IMR-90 (cell line): ENCODE measurements around the gene TMEM144. TPM values are rescaled to one million over a fixed set of nuclear protein-coding genes. Genes with fewer than 3 reads are reported as not detected.

Source experiments
- ATAC-seq: fragments of 200-7000 bp; cut with Tn5 transposase; 2 replicates; pipeline ENCODE4 v1.9.1; 2020; ENCODE audit warnings: low read depth, mild to moderate bottlenecking, moderate library complexity
- BruUV-seq: library from RNA; stranded (reverse); fragments of 400-500 nt; replicated peaks from 2 replicates; lab custom pipeline; 2021; lab: Mats Ljungman, UMichigan
- CTCF ChIA-PET: fragments of 300-600 bp; formaldehyde crosslinking; extraction: SDS; loops from one replicate; lab custom pipeline; 2021; ENCODE audit warnings: antibody characterized with exemption; lab: Yijun Ruan, JAX
- POLR2A ChIA-PET: fragments of 300-600 bp; sonication (Branson Sonifier 250); formaldehyde crosslinking; loops from one replicate; lab custom pipeline; 2022; ENCODE audit warnings: antibody characterized with exemption; ENCODE audit not compliant: unreplicated experiment; lab: Charles Lee
- DNase-seq: peaks from one replicate; pipeline ENCODE4 v3.0.0; 2013
- H2AFZ ChIP-seq: replicated peaks from 2 replicates; pipeline ENCODE3; 2013; ENCODE audit warnings: low read length, mild to moderate bottlenecking; ENCODE audit not compliant: poor library complexity
- H2AK5ac ChIP-seq: 2 replicates; pipeline ENCODE4 v1.6.1; 2013; ENCODE audit warnings: low read depth, low read length, inconsistent platforms
- H2AK9ac ChIP-seq: replicated peaks from 2 replicates; pipeline ENCODE3; 2013; ENCODE audit warnings: mild to moderate bottlenecking, low read depth, low read length, moderate library complexity; ENCODE audit not compliant: poor library complexity
- H2BK120ac ChIP-seq: 2 replicates; pipeline ENCODE4 v1.6.1; 2013; ENCODE audit warnings: low read depth, low read length, inconsistent platforms
- H2BK15ac ChIP-seq: 3 replicates; pipeline ENCODE4 v1.6.1; 2013; ENCODE audit warnings: low read depth, low read length, inconsistent platforms
- H2BK20ac ChIP-seq: 2 replicates; pipeline ENCODE4 v1.6.1; 2013; ENCODE audit warnings: low read depth, mild to moderate bottlenecking, inconsistent platforms, low read length, moderate library complexity
- H2BK5ac ChIP-seq: 2 replicates; pipeline ENCODE4 v1.6.1; 2013; ENCODE audit warnings: mild to moderate bottlenecking, low read depth, low read length, inconsistent platforms; ENCODE audit not compliant: poor library complexity, severe bottlenecking
- H3K14ac ChIP-seq: replicated peaks from 2 replicates; pipeline ENCODE4 v1.6.1; 2013; ENCODE audit warnings: low read depth, low read length, inconsistent platforms
- H3K18ac ChIP-seq: 2 replicates; pipeline ENCODE4 v1.6.1; 2013; ENCODE audit warnings: low read depth, low read length, control low read depth
- H3K23ac ChIP-seq: 2 replicates; pipeline ENCODE4 v1.6.1; 2013; ENCODE audit warnings: low read depth, low read length, inconsistent platforms
- H3K27ac ChIP-seq: 2 replicates; pipeline ENCODE4 v1.5.1; 2013; ENCODE audit warnings: mild to moderate bottlenecking, control low read depth, low read length; ENCODE audit not compliant: insufficient read depth
- H3K27me3 ChIP-seq: 2 replicates; pipeline ENCODE4 v1.6.1; 2013; ENCODE audit warnings: low read length; ENCODE audit not compliant: control insufficient read depth, insufficient read depth
- H3K36me3 ChIP-seq: 2 replicates; pipeline ENCODE4 v1.6.1; 2013; ENCODE audit warnings: low read length, mixed read lengths; ENCODE audit not compliant: control insufficient read depth, insufficient read depth
- H3K4ac ChIP-seq: 2 replicates; pipeline ENCODE4 v1.6.1; 2013; ENCODE audit warnings: low read depth, low read length, inconsistent platforms
- H3K4me1 ChIP-seq: 2 replicates; pipeline ENCODE4 v1.6.1; 2013; ENCODE audit warnings: low read length, mixed read lengths; ENCODE audit not compliant: control insufficient read depth, insufficient read depth
- H3K4me2 ChIP-seq: 2 replicates; pipeline ENCODE4 v1.6.1; 2013; ENCODE audit warnings: low read depth, mild to moderate bottlenecking, control low read depth, low read length, moderate library complexity
- H3K4me3 ChIP-seq: 2 replicates; pipeline ENCODE4 v1.5.1; 2013; ENCODE audit warnings: low read depth, mild to moderate bottlenecking, control low read depth, low read length, moderate library complexity; ENCODE audit not compliant: insufficient read depth
- H3K56ac ChIP-seq: 2 replicates; pipeline ENCODE4 v1.6.1; 2013; ENCODE audit warnings: low read length, inconsistent platforms; ENCODE audit not compliant: insufficient read depth; ENCODE audit errors: extremely low read depth
- H3K79me1 ChIP-seq, 2 experiments: 2 replicates each; pipeline ENCODE4 v1.6.1; 2013; ENCODE audit warnings: low read length in 2 of 2, inconsistent platforms in 1 of 2, low read depth in 1 of 2
- H3K9ac ChIP-seq: 2 replicates; pipeline ENCODE4 v1.6.1; 2013; ENCODE audit warnings: low read depth, low read length, control low read depth
- H3K9me1 ChIP-seq: 2 replicates; pipeline ENCODE4 v1.6.1; 2013; ENCODE audit warnings: low read length, inconsistent platforms; ENCODE audit not compliant: insufficient read depth
- H3K9me3 ChIP-seq: 2 replicates; pipeline ENCODE4 v1.6.1; 2013; ENCODE audit warnings: low read length; ENCODE audit not compliant: control insufficient read depth, insufficient read depth
- H4K20me1 ChIP-seq: 2 replicates; pipeline ENCODE4 v1.6.1; 2013; ENCODE audit warnings: low read length, inconsistent platforms; ENCODE audit not compliant: insufficient read depth
- H4K5ac ChIP-seq: 2 replicates; pipeline ENCODE4 v1.6.1; 2013; ENCODE audit warnings: mild to moderate bottlenecking, low read depth, low read length, control low read depth
- H4K8ac ChIP-seq, 2 experiments: 2 replicates each; pipeline ENCODE4 v1.6.1; 2013; ENCODE audit warnings: low read depth in 2 of 2, low read length in 2 of 2, control low read depth in 1 of 2, inconsistent platforms in 1 of 2
- H4K91ac ChIP-seq: 2 replicates; pipeline ENCODE4 v1.6.1; 2013; ENCODE audit warnings: low read depth, low read length, inconsistent platforms; ENCODE audit not compliant: insufficient read depth
- BHLHE40 ChIP-seq: fragments of 150-350 bp; IDR thresholded peaks from 2 replicates; pipeline ENCODE4 v1.6.1; 2016; ENCODE audit warnings: mild to moderate bottlenecking, low read depth, low read length
- CEBPB ChIP-seq: IDR thresholded peaks from 2 replicates; pipeline ENCODE4 v1.6.1; 2012; ENCODE audit warnings: low read depth, low read length, improper control_type of control experiment
- CHD1 ChIP-seq: IDR thresholded peaks from 2 replicates; pipeline ENCODE4 v1.6.1; 2012; ENCODE audit warnings: low read depth, low read length, improper control_type of control experiment
- FOS ChIP-seq: fragments of 150-350 bp; IDR thresholded peaks from 2 replicates; pipeline ENCODE4 v1.6.1; 2016; ENCODE audit warnings: low read depth, low read length
- MAFK ChIP-seq: IDR thresholded peaks from 2 replicates; pipeline ENCODE4 v1.6.1; 2012; ENCODE audit warnings: low read depth, low read length, improper control_type of control experiment
- MAZ ChIP-seq: IDR thresholded peaks from 2 replicates; pipeline ENCODE4 v1.6.1; 2012; ENCODE audit warnings: low read depth, mild to moderate bottlenecking, low read length, improper control_type of control experiment, moderate library complexity, borderline replicate concordance
- MXI1 ChIP-seq: IDR thresholded peaks from 2 replicates; pipeline ENCODE4 v1.6.1; 2012; ENCODE audit warnings: low read depth, mild to moderate bottlenecking, low read length, moderate library complexity, borderline replicate concordance
- NFE2L2 ChIP-seq: fragments of 150-350 bp; IDR thresholded peaks from 2 replicates; pipeline ENCODE4 v1.6.1; 2016; ENCODE audit warnings: low read depth, mild to moderate bottlenecking, low read length
- POLR2A ChIP-seq: IDR thresholded peaks from 2 replicates; pipeline ENCODE4 v1.6.1; 2012; ENCODE audit warnings: mild to moderate bottlenecking, low read depth, low read length
- RAD21 ChIP-seq: IDR thresholded peaks from 2 replicates; pipeline ENCODE4 v1.6.1; 2012; ENCODE audit warnings: low read length, improper control_type of control experiment
- RCOR1 ChIP-seq: IDR thresholded peaks from 2 replicates; pipeline ENCODE4 v1.6.1; 2012; ENCODE audit warnings: mild to moderate bottlenecking, low read length, improper control_type of control experiment; ENCODE audit not compliant: insufficient replicate concordance
- RFX5 ChIP-seq: IDR thresholded peaks from 2 replicates; pipeline ENCODE4 v1.8.0; 2012; ENCODE audit warnings: low read depth, mild to moderate bottlenecking, low read length, moderate library complexity
- SMC3 ChIP-seq: fragments of 150-350 bp; IDR thresholded peaks from 2 replicates; pipeline ENCODE4 v1.6.1; 2016; ENCODE audit warnings: low read depth, mild to moderate bottlenecking, antibody characterized with exemption, low read length, moderate library complexity
- USF2 ChIP-seq: fragments of 150-350 bp; IDR thresholded peaks from 2 replicates; pipeline ENCODE4 v1.6.1; 2017; ENCODE audit warnings: mild to moderate bottlenecking, antibody characterized with exemption, low read length, low read depth
- WGBS, 2 experiments: methylation state at CpG; one replicate each; pipeline versions ENCODE4 v1.1.5 to v1.1.7; 2013; ENCODE audit warnings: missing lambda C conversion rate in 2 of 2; ENCODE audit not compliant: insufficient read length in 1 of 2; ENCODE audit errors: extremely low coverage in 2 of 2; 5-methylcytosine and 5-hydroxymethylcytosine counted together
- dilution Hi-C: fragments of 300-500 bp; cut with HindIII; formaldehyde crosslinking; loops from one replicate; pipeline ENCODE4 v1.14.3; 2018; ENCODE audit warnings: low sequenced_read_pairs; ENCODE audit not compliant: unreplicated experiment
- in situ Hi-C: fragments of 300-500 bp; cut with MboI; formaldehyde crosslinking; loops from 3 replicates; pipeline ENCODE4 v1.14.3; 2019; ENCODE audit warnings: low sequenced_read_pairs, inconsistent platforms, mixed read lengths
- intact Hi-C: fragments of 100-400 bp; cut with micrococcal nuclease; formaldehyde crosslinking; loops from 2 replicates; pipeline ENCODE4 v1.10.0; 2022
- polyA plus RNA-seq, 3 experiments: library from polyadenylated mRNA; depleted of rRNA; stranded (reverse); fragments of >200 nt; gene quantifications; 2 replicates each; pipeline ENCODE4 v1.2.3, GENCODE V29; 2012; ENCODE audit warnings: low replicate concordance in 1 of 3
- total RNA-seq: library from RNA; depleted of rRNA; stranded (reverse); fragments of >200 nt; gene quantifications from 2 replicates; pipeline ENCODE4 v1.2.3, GENCODE V29; 2012
- TF ChIP-seq, protein P1 (sequence below): conservative IDR thresholded peaks from 2 replicates; pipeline ENCODE4 v1.5.1; 2012; ENCODE audit warnings: mild to moderate bottlenecking, low read depth, low read length, improper control_type of control experiment
- TF ChIP-seq, protein P2 (sequence below): fragments of 150-350 bp; IDR thresholded peaks from 2 replicates; pipeline ENCODE4 v1.6.1; 2016; ENCODE audit warnings: low read depth, mild to moderate bottlenecking, low read length, moderate library complexity, borderline replicate concordance

The TMEM144 gene
- total and polyA plus RNA-seq, 2 of the 4 experiments (the other 2 are of a cell fraction): 0.58 to 2.2 TPM

GRCh38 chr4:158255727-158256324 is 45.5 kb downstream of the TMEM144 start:
- ATAC-seq (peak; percentile 79), DNase-seq (peak; percentile 70)
- WGBS, 2 experiments: no CpG with 5 or more reads among the region's 3 CpGs
- H2BK120ac ChIP-seq: no peak overlapping the region
- H3K4me2 ChIP-seq: no peak overlapping the region
- H3K18ac ChIP-seq: no peak overlapping the region
- CTCF ChIA-PET: interaction anchor here (0.5 to 1.8 kb wide), 12 partner anchors 12 to 373 kb away, joined by 3 to 7 read pairs (median 3); no protein-coding TSS in a partner anchor
- H3K9ac ChIP-seq: no peak overlapping the region
- H4K20me1 ChIP-seq: no peaks in the 10 kb centered on the region
- H2AFZ ChIP-seq: no peak overlapping the region
- POLR2A ChIA-PET: no interaction called here
- H3K4ac ChIP-seq: no peak overlapping the region
- no peak overlapping the region for H3K56ac ChIP-seq
- H3K27me3 ChIP-seq: no peaks in the 10 kb centered on the region
- no peaks in the 10 kb centered on the region for H3K4me1 ChIP-seq
- no peak overlapping the region for H4K91ac ChIP-seq
- H3K14ac ChIP-seq: no peak overlapping the region
- H3K27ac ChIP-seq: no peak overlapping the region
- H2BK15ac ChIP-seq: no peak overlapping the region
- H3K9me1 ChIP-seq: no peaks in the 10 kb centered on the region
- BruUV-seq: no TSS peak
- H2AK5ac ChIP-seq: no peak overlapping the region
- intact Hi-C loops (loop anchor here (1.0 to 10.0 kb wide), 4 partner anchors 63 to 1189 kb away; partner anchors contain the start of gene GASK1B), in situ Hi-C loops (loop anchor here (25.0 kb wide), 2 partner anchors 581 to 931 kb away; no protein-coding TSS in a partner anchor), dilution Hi-C loops (no loop called here)
- no peaks in the 10 kb centered on the region for H3K79me1 ChIP-seq
- no peak overlapping the region for H4K5ac ChIP-seq
- no peak for TF ChIP-seq FOS
- no peak for TF ChIP-seq USF2
- no peak for TF ChIP-seq RFX5
- TF ChIP-seq CHD1: no peak
- TF ChIP-seq, protein P1, sequence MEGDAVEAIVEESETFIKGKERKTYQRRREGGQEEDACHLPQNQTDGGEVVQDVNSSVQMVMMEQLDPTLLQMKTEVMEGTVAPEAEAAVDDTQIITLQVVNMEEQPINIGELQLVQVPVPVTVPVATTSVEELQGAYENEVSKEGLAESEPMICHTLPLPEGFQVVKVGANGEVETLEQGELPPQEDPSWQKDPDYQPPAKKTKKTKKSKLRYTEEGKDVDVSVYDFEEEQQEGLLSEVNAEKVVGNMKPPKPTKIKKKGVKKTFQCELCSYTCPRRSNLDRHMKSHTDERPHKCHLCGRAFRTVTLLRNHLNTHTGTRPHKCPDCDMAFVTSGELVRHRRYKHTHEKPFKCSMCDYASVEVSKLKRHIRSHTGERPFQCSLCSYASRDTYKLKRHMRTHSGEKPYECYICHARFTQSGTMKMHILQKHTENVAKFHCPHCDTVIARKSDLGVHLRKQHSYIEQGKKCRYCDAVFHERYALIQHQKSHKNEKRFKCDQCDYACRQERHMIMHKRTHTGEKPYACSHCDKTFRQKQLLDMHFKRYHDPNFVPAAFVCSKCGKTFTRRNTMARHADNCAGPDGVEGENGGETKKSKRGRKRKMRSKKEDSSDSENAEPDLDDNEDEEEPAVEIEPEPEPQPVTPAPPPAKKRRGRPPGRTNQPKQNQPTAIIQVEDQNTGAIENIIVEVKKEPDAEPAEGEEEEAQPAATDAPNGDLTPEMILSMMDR: peak; percentile 79
- TF ChIP-seq RAD21: peak; percentile 68
- no peak for TF ChIP-seq POLR2A
- TF ChIP-seq MAFK: no peak
- TF ChIP-seq, protein P2, sequence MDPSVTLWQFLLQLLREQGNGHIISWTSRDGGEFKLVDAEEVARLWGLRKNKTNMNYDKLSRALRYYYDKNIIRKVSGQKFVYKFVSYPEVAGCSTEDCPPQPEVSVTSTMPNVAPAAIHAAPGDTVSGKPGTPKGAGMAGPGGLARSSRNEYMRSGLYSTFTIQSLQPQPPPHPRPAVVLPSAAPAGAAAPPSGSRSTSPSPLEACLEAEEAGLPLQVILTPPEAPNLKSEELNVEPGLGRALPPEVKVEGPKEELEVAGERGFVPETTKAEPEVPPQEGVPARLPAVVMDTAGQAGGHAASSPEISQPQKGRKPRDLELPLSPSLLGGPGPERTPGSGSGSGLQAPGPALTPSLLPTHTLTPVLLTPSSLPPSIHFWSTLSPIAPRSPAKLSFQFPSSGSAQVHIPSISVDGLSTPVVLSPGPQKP: no peak
- TF ChIP-seq BHLHE40: no peak
- TF ChIP-seq MAZ: no peak
- TF ChIP-seq CEBPB: no peak
- TF ChIP-seq RCOR1: no peak
- no peak for TF ChIP-seq MXI1
- no peak for TF ChIP-seq NFE2L2
- TF ChIP-seq SMC3: peak; percentile 65
- H3K23ac ChIP-seq: no peak overlapping the region
- no peak overlapping the region for H4K8ac ChIP-seq
- H3K4me3 ChIP-seq: no peak overlapping the region
- no peak overlapping the region for H2AK9ac ChIP-seq
- H2BK20ac ChIP-seq: no peak overlapping the region
- H3K36me3 ChIP-seq: no peaks in the 10 kb centered on the region
- H3K9me3 ChIP-seq: no peaks in the 10 kb centered on the region
- no peak overlapping the region for H2BK5ac ChIP-seq
